Measurements from ENCODE around the gene ATAD3B. TPM values are rescaled to one million over a fixed set of nuclear protein-coding genes. Genes with fewer than 3 reads are reported as not detected.
A peak's percentile ranks its signal among the peaks of the same experiment; 100 is the strongest.
"Not testable (repeated sequence)": the region's sequence is repeated elsewhere in the genome, so short reads cannot be mapped to it uniquely, and the experiment has no call there.

Gene ATAD3B
- total RNA-seq, 4 donors from 2014 or later = 26.9 to 130 (median 35.0) TPM

- Histone ChIP-seq H3K9me3 (peaks cover 0 to 2% (median 0%) of the 10 kb centered on the region in 4 donors), H3K4me3 (no peak overlapping the region), H3K36me3 (no peaks in the 10 kb centered on the region), H3K4me1 (peaks cover 3 to 36% (median 10%) of the 10 kb centered on the region in 4 donors), H3K27me3 (no peaks in the 10 kb centered on the region), H3K27ac (no peak overlapping the region)
- no peak for DNase-seq
- TF ChIP-seq CTCF (IDR thresholded peaks at IDR 0.05) = no peak
- no peak for TF ChIP-seq POLR2A (IDR thresholded peaks at IDR 0.05)
Observed at GRCh38 chr1:1440262-1441001, 31.1 kb upstream of the ATAD3B start.

- Histone ChIP-seq H3K27ac (no peak overlapping the region), H3K27me3 (no peaks in the 10 kb centered on the region), H3K4me1 (peaks cover 0 to 30% (median 3%) of the 10 kb centered on the region in 4 donors), H3K9me3 (no peaks in the 10 kb centered on the region), H3K4me3 (no peak overlapping the region), H3K36me3 (no peaks in the 10 kb centered on the region)
- DNase-seq = peak; percentile 32 to 72 (median 70)
- no peak for TF ChIP-seq POLR2A (IDR thresholded peaks at IDR 0.05)
- TF ChIP-seq CTCF (IDR thresholded peaks at IDR 0.05) = peak; percentile 73 to 90 (median 84)
Observed at GRCh38 chr1:1441002-1441888, 30.3 kb upstream of the ATAD3B start.

DNA sequence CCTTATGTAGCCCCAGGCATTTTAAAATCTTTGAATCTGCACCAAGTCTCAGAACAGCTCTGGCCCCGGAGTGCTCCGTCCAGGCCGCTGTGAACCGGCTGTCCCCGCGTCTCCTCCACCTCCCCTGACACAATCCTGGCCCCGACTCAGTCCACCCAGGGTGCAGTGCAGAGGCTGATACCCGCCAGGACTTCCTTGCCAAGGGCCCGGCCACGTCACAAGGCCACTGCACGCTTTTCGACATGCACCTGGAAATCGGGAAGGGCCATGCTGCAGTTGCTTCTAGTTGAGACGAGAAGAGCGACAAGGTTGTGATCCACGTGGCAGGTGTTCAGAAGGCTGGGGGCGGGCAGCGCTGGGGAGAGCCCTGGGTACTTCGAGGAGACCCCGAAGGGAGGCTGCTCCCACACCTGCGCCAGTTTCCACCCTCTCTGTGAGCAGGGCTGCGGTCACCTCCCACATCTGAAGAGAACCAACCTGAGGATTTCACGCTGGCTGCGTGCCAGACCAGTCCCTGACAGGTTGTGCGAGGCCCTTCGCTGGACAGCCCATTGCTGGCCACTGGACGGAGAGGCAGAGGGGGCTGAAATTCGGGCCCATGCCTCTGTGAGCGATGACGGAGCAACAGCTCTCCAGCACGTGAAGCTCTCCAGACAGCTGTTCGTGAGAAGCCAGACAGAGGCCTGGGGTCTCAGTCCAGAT, 29.3 kb upstream of the ATAD3B start:
- Histone ChIP-seq H3K36me3 (no peaks in the 10 kb centered on the region), H3K4me3 (no peak overlapping the region), H3K27me3 (no peaks in the 10 kb centered on the region), H3K27ac (no peak overlapping the region), H3K9me3 (no peaks in the 10 kb centered on the region), H3K4me1 (peaks cover 0 to 22% (median 0%) of the 10 kb centered on the region in 4 donors)
- DNase-seq = no peak
- TF ChIP-seq CTCF (IDR thresholded peaks at IDR 0.05) (no peak), POLR2A (IDR thresholded peaks at IDR 0.05) (no peak)

- not testable (repeated sequence) for DNase-seq, H3K27me3 ChIP-seq, H3K27ac ChIP-seq, H3K4me1 ChIP-seq, H3K36me3 ChIP-seq, H3K4me3 ChIP-seq, H3K9me3 ChIP-seq
Observed at GRCh38 chr1:1446631-1447030, 24.9 kb upstream of the ATAD3B start.

DNA sequence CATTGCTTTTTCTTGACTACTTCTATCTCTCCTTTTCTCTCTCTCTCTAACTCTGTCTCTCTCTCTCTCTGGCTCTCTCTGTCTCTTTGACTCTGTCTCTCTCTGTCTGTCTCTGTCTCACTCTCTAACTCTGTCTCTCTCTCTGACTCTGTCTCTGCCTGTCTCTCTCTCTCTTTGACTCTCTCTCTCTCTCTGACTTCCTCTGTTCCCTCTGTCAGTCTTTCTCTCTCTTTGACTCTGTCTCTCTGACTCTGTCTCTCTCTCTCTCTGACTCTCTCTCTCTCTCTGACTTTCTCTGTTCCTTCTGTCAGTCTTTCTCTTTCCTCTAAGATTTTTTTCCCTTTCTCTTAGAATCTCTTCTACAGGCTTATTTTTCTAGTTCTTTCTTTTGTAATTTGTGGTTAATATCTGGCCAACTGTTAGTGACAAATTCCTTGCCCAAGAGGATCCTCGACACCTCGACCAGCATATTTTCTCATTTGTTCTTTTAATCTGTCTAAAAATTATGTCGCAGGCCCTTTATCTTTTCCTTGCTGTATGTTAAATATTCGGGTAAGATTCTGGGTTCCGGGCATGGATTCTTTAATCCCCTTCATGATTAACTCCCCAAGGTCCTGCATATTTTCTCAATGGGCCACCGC, 22.3 kb upstream of the ATAD3B start, which contains the start of gene ATAD3C:
Gene ATAD3C (plus strand): TSS at position 591 of the 641 bp plus-strand sequence. CDS start 995 bp downstream, outside the sequence.
- TF ChIP-seq POLR2A (IDR thresholded peaks at IDR 0.05) (no peak), CTCF (IDR thresholded peaks at IDR 0.05) (no peak)
- no peaks in the 10 kb centered on the region for H3K27me3 ChIP-seq
- no peak within 1 kb of the TSS for H3K27ac ChIP-seq
- no peak for DNase-seq
- no peaks in the 10 kb centered on the region for H3K36me3 ChIP-seq
- H3K9me3 ChIP-seq = no peaks in the 10 kb centered on the region
- no peak within 1 kb of the TSS for H3K4me3 ChIP-seq
- no peaks in the 10 kb centered on the region for H3K4me1 ChIP-seq

DNA sequence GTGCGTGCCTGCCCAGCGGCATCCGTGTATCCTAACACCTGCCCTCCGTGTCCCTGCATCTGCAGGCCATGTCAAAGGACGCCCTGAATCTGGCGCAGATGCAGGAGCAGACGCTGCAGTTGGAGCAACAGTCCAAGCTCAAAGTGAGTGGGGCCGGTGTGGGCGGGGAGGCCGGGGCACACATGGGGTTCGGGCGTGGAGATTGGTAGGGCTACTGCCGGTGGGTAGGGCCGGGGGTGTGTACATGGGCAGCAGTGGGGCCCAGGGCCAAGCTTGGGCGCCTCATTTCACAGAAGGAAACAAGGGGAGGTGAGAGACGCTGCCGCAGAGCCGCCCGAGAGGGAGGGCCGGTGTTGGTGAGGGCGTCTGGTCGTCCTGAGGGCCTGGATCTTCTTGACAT, 20.9 kb upstream of the ATAD3B start:
- H3K9me3 ChIP-seq, H3K27ac ChIP-seq, H3K4me1 ChIP-seq, H3K36me3 ChIP-seq, DNase-seq, H3K27me3 ChIP-seq, H3K4me3 ChIP-seq: not testable (repeated sequence)
